NT2/D1 (cell line): ENCODE measurements around the gene ARHGAP42.

Experiments used
- SUZ12 ChIP-seq: IDR thresholded peaks from 2 replicates; pipeline ENCODE4 v1.6.1; 2011; ENCODE audit not compliant: insufficient read length, insufficient read depth; ENCODE audit errors: extremely low read depth
- YY1 ChIP-seq: IDR thresholded peaks from 2 replicates; pipeline ENCODE4 v1.6.1; 2011; ENCODE audit not compliant: insufficient read length, insufficient read depth

DNA sequence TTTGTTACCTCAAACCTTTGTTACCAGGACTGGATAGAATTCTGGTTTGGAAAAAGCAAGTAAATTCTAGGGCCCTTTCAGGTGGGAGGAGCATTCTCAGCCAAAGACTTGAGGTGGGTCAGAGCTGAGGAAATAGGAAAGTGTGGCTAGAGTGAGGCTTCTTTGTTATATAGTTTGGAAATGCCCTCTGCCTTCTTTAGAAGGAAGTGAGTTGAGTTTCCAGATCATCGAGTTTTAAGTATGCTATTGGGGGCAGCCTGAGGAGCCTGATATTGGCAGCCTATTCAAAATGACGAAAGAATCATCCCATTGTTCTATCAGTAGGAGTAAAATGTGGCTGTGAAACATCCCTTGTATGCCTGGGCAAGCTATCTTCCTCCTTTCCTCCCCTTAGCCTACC lies 134.1 kb downstream of the ARHGAP42 start:
- TF ChIP-seq SUZ12, result no peak
- TF ChIP-seq YY1, result no peak
